ENCODE results near the gene PCED1B.

Gene PCED1B

GRCh38 chr12:47225356-47225755 lies 145.9 kb downstream of the PCED1B start:
- H3K4me3 ChIP-seq (ENCODE audit: low read depth, low read length) = no peak overlapping the region

DNA sequence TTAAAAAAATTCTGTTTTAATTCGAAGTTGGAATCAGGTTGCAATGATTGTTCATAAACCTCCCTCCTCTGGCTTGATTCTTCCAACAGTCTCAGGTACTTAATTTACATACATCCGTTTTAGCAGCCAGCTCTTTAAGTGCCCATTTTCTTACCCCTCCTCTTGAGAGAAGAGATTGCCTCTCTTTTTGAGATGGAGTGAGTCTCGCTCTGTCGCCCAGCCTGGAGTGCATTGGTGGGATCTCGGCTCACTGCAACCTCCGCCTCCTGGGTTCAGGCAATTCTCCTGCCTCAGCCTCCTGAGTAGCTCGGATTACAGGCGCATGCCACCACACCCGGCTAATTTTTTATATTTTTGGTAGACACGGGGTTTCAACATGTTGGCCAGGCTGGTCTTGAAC lies 146.8 kb downstream of the PCED1B start:
- no peak overlapping the region for H3K4me3 ChIP-seq (ENCODE audit: low read depth, low read length)

DNA sequence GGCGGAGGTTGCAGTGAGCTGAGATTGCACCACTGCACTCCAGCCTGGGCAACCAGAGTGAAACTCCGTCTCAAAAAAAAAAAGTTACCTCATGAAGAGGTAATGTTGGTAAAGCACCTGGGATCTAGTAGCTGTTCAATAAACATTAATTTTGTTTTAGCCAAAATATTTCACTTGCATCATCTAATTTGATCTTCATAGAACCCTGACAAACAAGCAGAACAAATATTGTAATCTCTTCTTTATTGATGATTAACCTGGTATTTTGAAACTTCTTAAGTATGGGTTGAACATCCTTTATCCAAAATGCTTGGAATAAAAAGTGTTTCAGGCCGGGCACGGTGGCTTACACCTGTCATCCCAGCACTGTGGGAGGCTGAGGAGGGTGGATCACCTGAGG lies 149.4 kb downstream of the PCED1B start:
- no peak overlapping the region for H3K4me3 ChIP-seq (ENCODE audit: low read depth, low read length)

DNA sequence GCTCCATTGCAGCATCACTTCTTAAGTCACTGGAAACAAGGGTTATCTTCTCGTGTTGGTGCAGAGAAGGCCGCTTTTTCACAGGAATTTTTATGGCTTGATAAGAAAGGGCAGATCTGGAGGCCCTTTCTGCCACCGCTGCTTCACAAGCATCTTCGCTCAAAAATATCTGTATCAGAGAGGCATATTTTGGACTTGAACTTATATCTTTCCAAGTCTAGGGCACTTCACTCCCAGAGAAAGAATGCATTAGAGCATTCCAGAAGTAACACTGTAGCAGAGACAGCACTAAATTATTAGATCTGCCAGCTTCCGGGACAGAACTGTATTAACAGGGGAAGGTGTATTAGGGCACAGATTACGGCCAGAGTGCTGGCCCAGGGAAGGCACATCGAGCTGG lies 152.0 kb downstream of the PCED1B start:
- no peak overlapping the region for H3K4me3 ChIP-seq (ENCODE audit: low read depth, low read length)

DNA sequence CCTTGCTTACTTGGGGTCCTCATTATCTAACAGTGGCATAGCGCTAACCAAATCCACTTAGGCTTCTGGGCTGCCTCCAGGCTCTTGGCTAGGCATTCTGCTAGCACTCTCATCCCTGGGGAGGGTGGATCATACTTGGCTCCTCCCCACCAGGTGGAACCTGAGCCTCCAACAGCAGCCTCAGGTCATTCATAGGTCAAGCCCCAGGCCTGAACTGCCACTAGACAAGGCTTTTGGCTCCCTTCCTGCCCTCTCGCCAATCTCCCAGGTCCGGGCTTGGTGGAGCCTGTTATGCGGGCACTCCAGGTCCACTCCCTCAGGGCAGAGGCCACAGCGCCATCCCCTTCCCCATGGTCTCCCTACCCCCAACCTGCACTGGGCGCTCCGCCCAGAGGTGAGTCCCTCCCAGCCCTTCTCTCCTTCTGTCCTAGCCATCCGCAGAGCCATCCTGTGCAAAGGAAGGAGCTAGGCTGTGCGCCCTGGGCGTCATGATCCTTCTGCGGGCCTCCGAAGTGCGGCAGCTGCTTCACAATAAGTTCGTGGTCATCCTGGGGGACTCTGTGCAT lies 155.2 kb downstream of the PCED1B start:
- no peak overlapping the region for H3K4me3 ChIP-seq (ENCODE audit: low read depth, low read length)

DNA sequence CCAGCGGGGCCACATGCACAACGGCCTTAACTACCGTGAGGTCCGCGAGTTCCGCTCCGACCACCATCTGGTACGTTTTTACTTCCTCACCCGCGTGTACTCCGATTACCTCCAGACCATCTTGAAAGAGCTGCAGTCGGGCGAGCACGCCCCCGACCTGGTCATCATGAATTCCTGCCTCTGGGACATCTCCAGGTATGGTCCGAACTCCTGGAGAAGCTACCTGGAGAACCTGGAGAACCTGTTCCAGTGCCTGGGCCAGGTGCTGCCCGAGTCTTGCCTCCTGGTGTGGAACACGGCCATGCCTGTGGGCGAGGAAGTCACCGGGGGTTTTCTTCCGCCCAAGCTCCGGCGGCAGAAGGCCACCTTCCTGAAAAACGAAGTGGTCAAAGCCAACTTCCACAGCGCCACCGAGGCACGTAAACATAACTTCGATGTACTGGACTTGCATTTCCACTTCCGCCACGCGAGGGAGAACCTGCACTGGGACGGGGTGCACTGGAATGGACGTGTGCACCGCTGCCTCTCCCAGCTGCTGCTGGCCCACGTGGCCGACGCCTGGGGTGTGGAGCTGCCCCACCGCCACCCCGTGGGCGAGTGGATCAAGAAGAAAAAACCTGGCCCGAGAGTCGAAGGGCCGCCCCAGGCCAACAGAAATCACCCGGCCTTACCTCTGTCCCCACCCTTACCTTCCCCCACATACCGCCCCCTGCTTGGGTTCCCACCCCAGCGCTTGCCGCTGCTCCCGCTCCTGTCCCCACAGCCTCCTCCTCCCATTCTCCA lies 156.0 kb downstream of the PCED1B start:
- no peak overlapping the region for H3K4me3 ChIP-seq (ENCODE audit: low read depth, low read length)

DNA sequence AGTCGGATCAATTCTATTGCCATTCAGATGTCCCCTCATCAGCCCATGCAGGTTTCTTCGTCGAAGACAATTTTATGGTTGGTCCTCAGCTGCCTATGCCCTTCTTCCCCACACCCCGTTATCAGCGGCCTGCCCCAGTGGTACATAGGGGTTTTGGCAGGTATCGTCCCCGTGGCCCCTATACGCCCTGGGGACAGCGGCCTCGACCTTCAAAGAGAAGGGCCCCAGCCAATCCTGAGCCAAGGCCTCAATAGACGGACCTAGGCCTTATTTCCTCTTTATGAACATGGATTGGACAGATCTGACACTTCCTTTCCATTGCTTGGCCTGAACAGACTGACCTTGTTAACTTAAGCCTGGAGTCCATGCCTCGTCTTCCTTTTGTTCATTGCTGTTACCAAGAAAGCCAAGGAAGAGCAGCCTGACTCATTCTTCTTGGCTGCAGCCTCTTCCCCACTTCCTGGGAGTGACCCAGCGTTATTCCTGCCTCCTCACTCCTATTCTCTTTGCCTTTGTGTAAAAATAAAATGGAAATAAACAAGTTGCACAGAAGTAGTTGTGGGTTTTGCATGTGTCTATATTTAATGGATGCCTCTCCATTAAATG lies 156.8 kb downstream of the PCED1B start:
- no peak overlapping the region for H3K4me3 ChIP-seq (ENCODE audit: low read depth, low read length)

DNA sequence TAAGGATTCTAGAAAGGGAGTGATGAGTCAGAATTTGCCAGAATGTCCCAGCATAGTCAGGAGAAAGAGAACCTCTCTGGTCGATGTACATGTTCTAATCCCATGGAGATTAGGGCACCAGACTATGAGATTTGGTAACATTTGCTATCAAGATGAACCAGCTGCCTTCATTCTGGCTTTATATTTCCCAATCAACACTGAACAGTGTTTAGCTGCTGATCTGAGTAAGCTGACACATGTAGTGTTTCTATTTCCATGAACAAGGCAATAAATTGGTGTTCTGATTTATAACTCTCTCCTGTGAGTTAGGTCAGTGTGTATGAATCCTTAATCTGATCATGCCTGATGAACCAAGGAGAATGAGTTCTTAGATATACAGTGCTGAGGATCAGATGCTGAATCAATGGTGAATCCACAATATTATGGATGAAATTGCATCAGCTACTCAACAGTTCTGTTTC lies 158.4 kb downstream of the PCED1B start:
- no peak overlapping the region for H3K4me3 ChIP-seq (ENCODE audit: low read depth, low read length)

GRCh38 chr12:47238669-47239114 lies 159.3 kb downstream of the PCED1B start:
- H3K4me3 ChIP-seq (ENCODE audit: low read depth, low read length) = no peak overlapping the region

- H3K4me3 ChIP-seq (ENCODE audit: low read depth, low read length) = no peak overlapping the region
Measured at GRCh38 chr12:47242426-47242825, 163.0 kb downstream of the PCED1B start.

DNA sequence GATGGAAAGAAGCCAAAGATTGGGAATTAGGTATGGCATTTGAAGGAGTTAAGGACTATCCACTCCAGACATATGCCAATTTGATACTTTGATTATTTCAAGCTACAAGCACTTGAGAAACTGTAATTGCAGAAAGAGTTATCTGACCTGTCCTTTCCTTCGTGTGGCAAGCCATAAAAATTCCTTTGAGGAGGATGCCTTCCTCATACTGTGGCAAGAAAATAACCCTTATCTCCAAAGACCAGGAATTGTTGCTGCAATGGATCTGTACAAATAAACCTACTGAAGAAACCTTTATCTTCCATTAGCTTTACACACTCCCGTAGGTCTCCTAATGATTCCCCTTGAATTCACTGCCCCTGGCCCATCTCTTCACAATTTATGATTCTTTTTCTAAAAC lies 165.4 kb downstream of the PCED1B start:
- H3K4me3 ChIP-seq (ENCODE audit: low read depth, low read length) = no peak overlapping the region

DNA sequence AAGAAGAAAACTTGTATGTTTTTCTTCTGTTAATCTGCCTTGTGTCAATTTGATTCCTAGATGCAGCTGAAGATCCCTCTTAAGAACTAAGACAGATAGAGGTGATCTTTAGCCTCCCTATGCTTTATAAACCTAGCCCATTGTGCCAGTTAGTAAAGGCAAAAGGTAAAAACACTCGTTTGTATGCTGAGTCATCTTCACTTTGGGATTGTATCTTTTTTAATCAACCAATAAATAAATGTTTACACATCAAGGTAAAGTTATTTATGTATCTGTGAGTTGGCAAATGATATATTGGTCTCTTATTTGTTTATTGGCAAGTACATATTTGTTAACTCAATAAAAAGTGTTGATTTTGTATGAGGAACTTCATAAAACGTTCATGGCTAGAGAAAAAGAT lies 166.2 kb downstream of the PCED1B start:
- no peak overlapping the region for H3K4me3 ChIP-seq (ENCODE audit: low read depth, low read length)

- no peak overlapping the region for H3K4me3 ChIP-seq (ENCODE audit: low read depth, low read length)
Measured at GRCh38 chr12:47247418-47247817, 168.0 kb downstream of the PCED1B start.

GRCh38 chr12:47249082-47249481 lies 169.7 kb downstream of the PCED1B start:
- H3K4me3 ChIP-seq (ENCODE audit: low read depth, low read length) = no peak overlapping the region

DNA sequence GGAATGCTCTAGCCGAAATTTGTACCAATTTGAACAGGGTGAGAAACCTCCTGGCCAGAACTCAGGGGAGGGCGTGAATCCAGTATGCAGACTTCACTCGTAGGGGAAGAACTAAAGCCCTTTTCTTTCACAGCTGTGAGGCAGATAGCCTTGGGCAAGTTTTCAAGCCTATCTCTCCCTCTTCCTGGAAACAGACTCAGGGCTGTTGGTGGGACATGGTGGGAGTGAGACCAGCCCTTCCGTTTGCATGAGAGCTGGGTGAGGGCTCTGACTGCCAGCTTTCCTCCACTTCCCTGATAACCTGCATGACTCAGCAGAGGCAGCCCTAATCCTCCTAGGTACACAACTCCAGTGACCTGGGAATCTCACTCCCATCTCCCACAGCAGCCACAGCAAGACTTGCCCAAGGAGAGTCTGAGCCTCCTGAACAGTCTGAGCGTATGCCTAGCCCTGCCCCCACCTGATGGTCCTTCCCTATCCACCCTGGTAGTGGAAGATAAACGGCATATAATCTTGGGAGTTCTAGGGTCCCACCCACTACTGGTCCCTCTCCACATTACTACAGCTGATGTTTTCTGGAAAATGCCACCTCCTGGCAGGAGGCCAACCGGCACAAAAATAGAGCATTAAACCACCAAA lies 170.4 kb downstream of the PCED1B start:
- H3K4me3 ChIP-seq (ENCODE audit: low read depth, low read length) = no peak overlapping the region

GRCh38 chr12:47251919-47252318 lies 172.5 kb downstream of the PCED1B start:
- no peak overlapping the region for H3K4me3 ChIP-seq (ENCODE audit: low read depth, low read length)

GRCh38 chr12:47264951-47265350 lies 185.5 kb downstream of the PCED1B start:
- H3K4me3 ChIP-seq (ENCODE audit: low read depth, low read length) = no peak overlapping the region

DNA sequence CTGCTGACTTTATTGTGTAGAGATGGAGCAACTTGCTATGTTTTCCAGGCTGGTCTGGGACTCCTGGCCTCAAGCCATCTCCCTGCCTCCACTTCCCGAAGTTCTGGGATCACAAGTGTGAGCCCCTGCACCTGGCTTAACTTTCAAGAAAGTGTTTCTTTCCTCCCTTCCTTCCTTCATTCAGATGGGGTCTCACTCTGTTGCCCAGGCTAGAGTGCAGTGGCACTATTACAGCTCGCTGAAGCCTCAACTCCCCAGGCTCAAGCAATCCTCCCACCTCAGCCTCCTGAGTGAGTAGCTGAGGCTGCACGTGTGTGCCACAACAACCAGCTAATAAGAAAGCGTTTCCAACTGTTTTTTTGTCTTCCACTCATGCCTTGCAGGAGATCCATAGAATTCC lies 186.0 kb downstream of the PCED1B start:
- no peak overlapping the region for H3K4me3 ChIP-seq (ENCODE audit: low read depth, low read length)

- H3K4me3 ChIP-seq (ENCODE audit: low read depth, low read length) = no peak overlapping the region
Measured at GRCh38 chr12:47267571-47267970, 188.2 kb downstream of the PCED1B start.

GRCh38 chr12:47268501-47269454 lies 189.4 kb downstream of the PCED1B start:
- H3K4me3 ChIP-seq (ENCODE audit: low read depth, low read length) = no peak overlapping the region

DNA sequence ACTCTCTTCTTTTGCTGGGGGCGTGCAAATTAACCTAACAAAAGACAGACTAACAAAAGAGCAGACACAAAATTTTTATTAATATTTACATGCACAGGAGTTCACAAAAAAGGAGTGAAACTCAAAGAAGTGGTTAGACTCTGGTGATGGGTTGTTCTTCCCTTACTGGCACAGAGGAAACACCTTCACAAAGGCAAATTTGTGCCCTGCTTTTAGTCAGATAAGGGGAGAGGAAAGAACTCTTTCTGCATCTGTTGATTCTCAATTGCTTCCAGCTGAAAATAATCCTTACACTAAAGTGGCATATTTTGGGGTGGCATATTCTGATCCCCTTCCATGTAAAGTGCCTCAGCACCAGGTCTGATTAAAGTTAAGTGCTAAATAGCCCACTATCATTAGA lies 190.5 kb downstream of the PCED1B start:
- no peak overlapping the region for H3K4me3 ChIP-seq (ENCODE audit: low read depth, low read length)

All from iPS-11a (cell line).